ENCODE data around the gene NDRG3. TPM values are rescaled to one million over a fixed set of nuclear protein-coding genes. Genes with fewer than 3 reads are reported as not detected.
"Not testable (repeated sequence)": the region's sequence is repeated elsewhere in the genome, so short reads cannot be mapped to it uniquely, and the experiment has no call there.

Gene NDRG3
- total RNA-seq, 1 experiment from 2014 or later: 55.6 TPM

- H3K9me3 ChIP-seq (ENCODE audit: insufficient read depth, low read depth): no peaks in the 10 kb centered on the region
- ChIA-PET CTCF (no interaction called here), POLR2A (ENCODE audit: unreplicated experiment) (no interaction called here)
- H3K27ac ChIP-seq: no peak overlapping the region
- H4K20me1 ChIP-seq (ENCODE audit: insufficient read depth): no peaks in the 10 kb centered on the region
- no peaks in the 10 kb centered on the region for H3K4me1 ChIP-seq (replicated peaks; ENCODE audit: insufficient read depth)
- no peaks in the 10 kb centered on the region for H3K79me2 ChIP-seq (ENCODE audit: low read depth)
- no TSS peak for BruUV-seq (replicated peaks)
- H3K36me3 ChIP-seq (ENCODE audit: low read depth): no peaks in the 10 kb centered on the region
- no peaks in the 10 kb centered on the region for H3K9me2 ChIP-seq (ENCODE audit: insufficient read depth)
- no peaks in the 10 kb centered on the region for H3K27me3 ChIP-seq (ENCODE audit: insufficient read depth, low read depth)
- TF ChIP-seq, protein P1, sequence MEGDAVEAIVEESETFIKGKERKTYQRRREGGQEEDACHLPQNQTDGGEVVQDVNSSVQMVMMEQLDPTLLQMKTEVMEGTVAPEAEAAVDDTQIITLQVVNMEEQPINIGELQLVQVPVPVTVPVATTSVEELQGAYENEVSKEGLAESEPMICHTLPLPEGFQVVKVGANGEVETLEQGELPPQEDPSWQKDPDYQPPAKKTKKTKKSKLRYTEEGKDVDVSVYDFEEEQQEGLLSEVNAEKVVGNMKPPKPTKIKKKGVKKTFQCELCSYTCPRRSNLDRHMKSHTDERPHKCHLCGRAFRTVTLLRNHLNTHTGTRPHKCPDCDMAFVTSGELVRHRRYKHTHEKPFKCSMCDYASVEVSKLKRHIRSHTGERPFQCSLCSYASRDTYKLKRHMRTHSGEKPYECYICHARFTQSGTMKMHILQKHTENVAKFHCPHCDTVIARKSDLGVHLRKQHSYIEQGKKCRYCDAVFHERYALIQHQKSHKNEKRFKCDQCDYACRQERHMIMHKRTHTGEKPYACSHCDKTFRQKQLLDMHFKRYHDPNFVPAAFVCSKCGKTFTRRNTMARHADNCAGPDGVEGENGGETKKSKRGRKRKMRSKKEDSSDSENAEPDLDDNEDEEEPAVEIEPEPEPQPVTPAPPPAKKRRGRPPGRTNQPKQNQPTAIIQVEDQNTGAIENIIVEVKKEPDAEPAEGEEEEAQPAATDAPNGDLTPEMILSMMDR (conservative IDR thresholded peaks at IDR 0.05): no peak
- TF ChIP-seq EZH2 (IDR thresholded peaks at IDR 0.05; ENCODE audit: low read depth): no peak
- H2AFZ ChIP-seq: no peak overlapping the region
- no peaks in the 10 kb centered on the region; the same call in 1 of the 2 replicates for H3F3A ChIP-seq (ENCODE audit: insufficient read depth, low read depth)
- no peak overlapping the region for H3K4me2 ChIP-seq
- intact Hi-C loops (cut with micrococcal nuclease; ENCODE audit: unreplicated experiment): no loop called here
- no peak overlapping the region for H3K4me3 ChIP-seq
- DNase-seq: no peak
Observed at GRCh38 chr20:36703530-36703929, 42.4 kb downstream of the NDRG3 start.

DNA sequence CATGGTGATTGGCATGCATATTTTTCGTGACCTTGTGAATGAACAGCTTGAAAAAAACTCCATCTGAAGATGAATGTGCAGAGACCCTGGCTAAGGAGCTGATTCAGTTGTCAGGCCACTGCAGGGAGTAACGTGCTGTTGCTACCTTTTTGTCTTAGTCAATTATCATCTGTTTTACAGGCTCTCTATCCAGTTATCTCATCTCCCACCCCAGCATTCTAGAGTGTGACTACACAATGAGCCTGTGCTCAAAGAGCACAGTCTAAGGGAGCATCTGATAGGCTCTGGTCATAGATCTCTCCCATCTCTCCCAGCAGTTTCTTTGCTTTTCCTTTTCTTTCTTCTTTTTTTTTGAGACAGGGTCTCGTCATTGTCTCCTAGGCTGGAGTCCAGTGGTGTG, 45.5 kb downstream of the NDRG3 start:
- H3K27me3 ChIP-seq (ENCODE audit: insufficient read depth, low read depth): no peaks in the 10 kb centered on the region
- H3K4me3 ChIP-seq: no peak overlapping the region
- POLR2A ChIA-PET (ENCODE audit: unreplicated experiment): interaction anchor here (0.6 kb wide), 1 partner anchor 95 kb away, joined by 8 read pairs; no protein-coding TSS in a partner anchor
- H3F3A ChIP-seq (ENCODE audit: insufficient read depth, low read depth): no peaks in the 10 kb centered on the region; the same call in 1 of the 2 replicates
- no peaks in the 10 kb centered on the region for H4K20me1 ChIP-seq (ENCODE audit: insufficient read depth)
- no peaks in the 10 kb centered on the region for H3K9me3 ChIP-seq (ENCODE audit: insufficient read depth, low read depth)
- DNase-seq: no peak
- H3K4me1 ChIP-seq (replicated peaks; ENCODE audit: insufficient read depth): no peaks in the 10 kb centered on the region
- CTCF ChIA-PET: interaction anchor here (0.7 kb wide), 1 partner anchor 142 kb away, joined by 3 read pairs; no protein-coding TSS in a partner anchor
- no peak overlapping the region for H3K4me2 ChIP-seq
- H3K79me2 ChIP-seq (ENCODE audit: low read depth): no peaks in the 10 kb centered on the region
- H3K9me2 ChIP-seq (ENCODE audit: insufficient read depth): no peaks in the 10 kb centered on the region
- intact Hi-C loops (cut with micrococcal nuclease; ENCODE audit: unreplicated experiment): no loop called here
- H3K27ac ChIP-seq: no peak overlapping the region
- H3K36me3 ChIP-seq (ENCODE audit: low read depth): no peaks in the 10 kb centered on the region
- no peak overlapping the region for H2AFZ ChIP-seq
- no TSS peak for BruUV-seq (replicated peaks)
- TF ChIP-seq, protein P1 (conservative IDR thresholded peaks at IDR 0.05): no peak
- no peak for TF ChIP-seq EZH2 (IDR thresholded peaks at IDR 0.05; ENCODE audit: low read depth)

GRCh38 chr20:36695467-36695866, 50.4 kb downstream of the NDRG3 start:
- H3F3A ChIP-seq (ENCODE audit: insufficient read depth, low read depth); H3K79me2 ChIP-seq (ENCODE audit: low read depth); POLR2A ChIA-PET (ENCODE audit: unreplicated experiment); H4K20me1 ChIP-seq (ENCODE audit: insufficient read depth); H3K4me2 ChIP-seq; H3K4me1 ChIP-seq (replicated peaks; ENCODE audit: insufficient read depth); DNase-seq; H3K27me3 ChIP-seq (ENCODE audit: insufficient read depth, low read depth); BruUV-seq (replicated peaks); H3K9me3 ChIP-seq (ENCODE audit: insufficient read depth, low read depth); H2AFZ ChIP-seq; H3K27ac ChIP-seq; H3K4me3 ChIP-seq; H3K9me2 ChIP-seq (ENCODE audit: insufficient read depth); H3K36me3 ChIP-seq (ENCODE audit: low read depth); intact Hi-C loops (cut with micrococcal nuclease; ENCODE audit: unreplicated experiment): not testable (repeated sequence)
- CTCF ChIA-PET: interaction anchor here (0.6 kb wide), 1 partner anchor 424 kb away, joined by 3 read pairs; no protein-coding TSS in a partner anchor

DNA sequence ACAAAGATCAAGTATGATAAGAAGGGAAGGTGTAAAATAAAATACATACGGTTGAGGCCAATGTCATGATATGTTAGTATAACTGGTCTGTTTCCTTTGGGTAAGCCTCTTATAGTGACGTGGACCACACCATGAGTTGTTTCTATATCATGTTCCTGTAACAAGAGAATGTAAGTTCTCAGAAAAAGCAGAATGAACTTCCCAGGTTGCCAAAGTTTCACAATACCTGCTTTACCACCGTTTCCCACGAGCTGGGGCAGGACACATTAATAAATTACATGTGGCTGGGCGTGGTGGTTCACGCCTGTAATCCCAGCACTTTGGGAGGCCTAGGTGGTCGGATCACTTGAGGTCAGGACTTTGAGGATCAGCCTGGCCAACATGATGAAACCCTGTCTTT, 57.3 kb downstream of the NDRG3 start:
- Histone ChIP-seq H2AFZ (no peak overlapping the region), H4K20me1 (ENCODE audit: insufficient read depth) (no peaks in the 10 kb centered on the region), H3F3A (ENCODE audit: insufficient read depth, low read depth) (no peaks in the 10 kb centered on the region), H3K79me2 (ENCODE audit: low read depth) (no peaks in the 10 kb centered on the region), H3K9me3 (ENCODE audit: insufficient read depth, low read depth) (no peaks in the 10 kb centered on the region), H3K27ac (no peak overlapping the region), H3K9me2 (ENCODE audit: insufficient read depth) (no peaks in the 10 kb centered on the region), H3K27me3 (ENCODE audit: insufficient read depth, low read depth) (no peaks in the 10 kb centered on the region), H3K4me2 (no peak overlapping the region), H3K36me3 (ENCODE audit: low read depth) (no peaks in the 10 kb centered on the region), H3K4me3 (no peak overlapping the region), H3K4me1 (replicated peaks; ENCODE audit: insufficient read depth) (no peaks in the 10 kb centered on the region)
- ChIA-PET POLR2A (ENCODE audit: unreplicated experiment) (interaction anchor here (0.6 kb wide), 1 partner anchor 249 kb away, joined by 4 read pairs; no protein-coding TSS in a partner anchor), CTCF (no interaction called here)
- no peak for DNase-seq
- BruUV-seq (replicated peaks): no TSS peak
- intact Hi-C loops (cut with micrococcal nuclease; ENCODE audit: unreplicated experiment): no loop called here
- TF ChIP-seq, protein P1 (conservative IDR thresholded peaks at IDR 0.05): no peak
- TF ChIP-seq EZH2 (IDR thresholded peaks at IDR 0.05; ENCODE audit: low read depth): no peak

Measured in PC-9 (cell line).